Posterior vena cava (tissue), 2 donors: ENCODE data around the gene VPS33B. TPM values are rescaled to one million over a fixed set of nuclear protein-coding genes. Genes with fewer than 3 reads are reported as not detected.

ENCODE experiments used
- DNase-seq: peaks from one replicate; pipeline ENCODE4 v3.0.0-alpha.2; 2020; ENCODE audit warnings: low spot score
- intact Hi-C, 2 donors: fragments of 100-400 bp; cut with DNase I; formaldehyde crosslinking; loops; one replicate each; pipeline versions ENCODE4 v1.14.1 to v1.14.2; 2022 to 2023
- total RNA-seq, 2 donors: library from RNA; stranded (reverse); fragmentation: NEBNext Ultra II Directional; extraction: Animal tissue kit (Norgen Biotek cat#: 25700); gene quantifications; one replicate each; pipeline ENCODE4 v1.2.1, GENCODE V29; 2021
- donor health status: DM: yes; HTN: yes; CAD: no.
- donor health status: DM: yes; HTN: yes; CAD: no.

Gene VPS33B
- total RNA-seq, 2 donors from 2014 or later = 10.1 to 14.3 TPM

DNA sequence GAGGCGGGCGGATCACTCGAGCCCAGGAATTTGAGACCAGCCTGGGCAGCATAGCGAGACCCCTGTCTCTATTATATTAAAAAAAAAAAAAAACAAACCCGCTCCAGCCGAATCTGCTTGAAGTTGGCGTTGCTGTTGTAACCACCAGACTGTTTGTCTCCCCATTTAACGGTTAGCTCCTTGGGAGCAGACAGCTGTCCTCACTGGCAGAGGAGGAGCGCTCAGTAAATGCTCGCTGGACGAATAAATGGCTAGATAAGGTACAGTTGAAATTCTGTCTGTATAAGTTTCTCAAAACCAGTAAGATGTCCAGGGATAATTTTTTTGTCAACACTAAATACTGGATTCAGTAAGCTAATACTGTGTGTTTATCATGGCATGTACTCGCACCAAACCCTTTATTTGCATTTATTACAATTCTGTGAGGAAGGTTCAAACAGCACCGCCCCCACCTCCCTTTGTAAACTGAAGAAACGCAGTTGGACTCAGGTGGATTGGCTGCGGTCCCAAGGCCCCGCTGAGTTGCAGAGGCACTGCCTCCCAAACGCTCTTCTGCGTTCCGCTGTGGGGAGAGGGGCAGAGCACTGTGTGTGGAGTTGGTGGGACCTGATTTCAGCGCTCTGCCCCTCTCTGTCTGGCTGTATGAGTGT lies 66.6 kb downstream of the VPS33B start:
- DNase-seq = no peak
- intact Hi-C loops = loop anchor here in 1 of 2 donors (5.0 kb wide), 2 partner anchors 82 to 317 kb away; no protein-coding TSS in a partner anchor

DNA sequence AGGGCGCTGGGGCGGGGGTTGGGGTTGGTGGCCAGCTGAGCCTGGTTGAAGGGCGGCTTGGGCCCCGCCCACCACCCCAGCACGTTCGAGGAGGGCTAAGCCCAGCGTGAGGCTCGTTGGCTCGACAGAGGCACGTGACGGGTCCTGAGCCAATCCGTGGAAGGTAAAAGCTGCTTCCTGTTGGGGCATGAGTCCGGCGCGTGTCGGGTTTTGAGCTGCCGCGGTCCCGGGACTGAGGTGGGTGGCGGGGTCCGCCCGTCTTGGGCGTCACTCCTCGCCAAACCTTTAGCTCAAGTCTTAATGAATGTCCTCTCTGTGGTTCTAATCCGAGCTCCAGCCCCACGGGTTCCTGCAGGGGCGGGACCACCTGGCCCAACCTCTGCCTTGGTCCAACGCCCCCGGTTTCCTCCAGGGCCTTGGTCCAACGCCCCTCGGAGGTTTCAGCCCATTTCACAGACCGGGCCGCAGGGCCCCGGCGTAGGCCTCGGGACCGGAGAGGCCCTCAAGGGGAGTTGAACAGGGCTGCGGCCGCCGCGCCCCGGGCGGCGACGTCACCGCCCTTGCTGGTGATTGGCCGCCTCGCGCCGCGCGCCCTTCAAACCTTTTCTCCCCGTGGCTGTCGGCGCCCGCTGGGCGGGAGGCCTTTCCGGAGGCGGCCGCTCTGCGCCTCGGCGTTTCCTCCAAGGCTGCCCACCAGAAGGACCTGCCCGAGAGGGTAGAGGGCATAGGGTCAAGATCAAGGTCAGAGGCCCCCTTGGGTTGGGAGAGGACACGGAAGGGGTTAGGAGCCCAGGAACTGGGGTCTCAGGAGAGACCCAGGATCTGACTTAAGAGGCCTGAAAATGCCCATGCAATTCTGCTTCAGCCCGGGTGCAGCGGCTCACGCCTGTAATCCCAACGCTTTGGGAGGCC lies 67.4 kb downstream of the VPS33B start, which contains the start of gene RCCD1:
Gene RCCD1 (plus strand): TSS at position 173 of the 912 bp plus-strand sequence. CDS start 1,851 bp downstream, outside the sequence.
- intact Hi-C loops = loop anchor here in 1 of 2 donors (5.0 kb wide), 2 partner anchors 82 to 317 kb away; no protein-coding TSS in a partner anchor
- DNase-seq = peak; percentile 98

DNA sequence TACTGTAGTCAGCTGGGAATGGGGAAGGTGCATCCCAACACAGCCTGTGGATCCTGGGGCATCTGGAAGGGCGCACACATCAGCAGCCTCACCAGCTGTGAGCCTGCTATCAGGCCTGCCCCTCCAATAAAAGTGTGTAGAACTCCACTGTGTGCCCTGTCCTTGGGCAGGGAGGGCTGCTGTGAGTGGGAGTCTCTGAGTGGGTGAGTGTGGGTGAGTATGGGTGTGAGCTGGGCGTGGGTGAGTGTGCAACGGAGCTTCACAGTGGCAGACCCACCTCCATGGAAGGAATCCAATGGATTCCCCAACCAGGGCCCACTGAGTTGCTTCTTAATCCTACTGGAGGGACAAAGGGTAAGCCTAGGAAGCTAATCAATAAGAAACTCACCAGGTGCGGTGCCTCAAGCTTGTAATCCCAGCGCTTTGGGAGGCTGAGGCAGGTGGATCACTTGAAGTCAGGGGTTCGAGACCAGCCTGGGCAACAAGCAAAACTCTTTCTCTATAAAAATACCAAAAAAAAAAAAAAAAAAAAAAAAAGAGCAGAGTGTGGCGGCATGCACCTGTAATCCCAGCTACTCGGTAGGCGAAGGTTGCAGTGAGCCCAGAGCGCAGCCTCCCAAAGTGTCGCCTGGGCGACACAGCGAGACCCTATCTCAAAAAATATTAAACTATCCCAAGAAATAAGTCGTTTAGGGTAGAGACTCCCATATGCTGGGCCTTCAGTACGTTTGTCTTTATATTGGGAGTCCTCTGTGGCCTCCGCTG lies 68.3 kb downstream of the VPS33B start:
- intact Hi-C loops = no loop called here
- no peak for DNase-seq

DNA sequence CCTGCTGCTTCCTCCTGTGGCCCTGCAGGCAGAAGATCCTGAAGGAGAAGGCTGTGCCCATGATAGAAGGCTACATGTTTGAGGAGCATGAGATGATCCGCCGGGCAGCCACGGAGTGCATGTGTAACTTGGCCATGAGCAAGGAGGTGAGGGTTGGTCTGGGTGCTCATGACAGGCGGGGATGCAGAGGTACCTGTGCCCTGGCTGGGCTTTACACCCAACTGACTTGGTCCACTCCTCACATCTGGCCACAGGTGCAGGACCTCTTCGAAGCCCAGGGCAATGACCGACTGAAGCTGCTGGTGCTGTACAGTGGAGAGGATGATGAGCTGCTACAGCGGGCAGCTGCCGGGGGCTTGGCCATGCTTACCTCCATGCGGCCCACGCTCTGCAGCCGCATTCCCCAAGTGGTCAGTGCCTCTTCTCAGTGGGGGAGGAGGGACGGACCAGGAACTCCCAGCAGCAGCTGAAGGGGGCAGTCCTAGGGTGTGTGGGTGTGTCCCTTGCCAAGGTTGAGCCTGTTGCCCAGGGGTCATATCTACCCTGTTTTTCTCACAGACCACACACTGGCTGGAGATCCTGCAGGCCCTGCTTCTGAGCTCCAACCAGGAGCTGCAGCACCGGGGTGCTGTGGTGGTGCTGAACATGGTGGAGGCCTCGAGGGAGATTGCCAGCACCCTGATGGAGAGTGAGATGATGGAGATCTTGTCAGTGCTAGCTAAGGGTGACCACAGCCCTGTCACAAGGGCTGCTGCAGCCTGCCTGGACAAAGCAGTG lies 69.3 kb downstream of the VPS33B start:
- no peak for DNase-seq
- intact Hi-C loops = no loop called here

DNA sequence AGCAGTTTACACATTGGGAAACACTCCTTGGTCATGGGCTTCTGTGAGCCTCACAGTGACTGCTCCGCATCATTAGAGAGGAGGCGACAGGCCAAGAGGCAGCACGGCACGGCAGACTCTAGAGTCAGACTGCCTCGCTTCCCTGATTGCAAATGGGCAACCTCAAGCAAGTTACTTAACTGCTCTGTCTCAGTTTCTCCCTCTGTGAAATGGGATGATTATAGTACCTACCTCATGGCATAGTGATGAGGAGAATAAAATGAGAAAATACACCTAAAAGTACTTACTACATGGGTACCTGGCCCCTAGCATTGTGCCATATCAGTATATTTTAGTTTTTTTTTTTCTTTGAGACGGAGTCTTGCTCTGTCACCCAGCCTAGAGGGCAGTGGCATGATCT lies 71.7 kb downstream of the VPS33B start:
- intact Hi-C loops = no loop called here
- no peak for DNase-seq

DNA sequence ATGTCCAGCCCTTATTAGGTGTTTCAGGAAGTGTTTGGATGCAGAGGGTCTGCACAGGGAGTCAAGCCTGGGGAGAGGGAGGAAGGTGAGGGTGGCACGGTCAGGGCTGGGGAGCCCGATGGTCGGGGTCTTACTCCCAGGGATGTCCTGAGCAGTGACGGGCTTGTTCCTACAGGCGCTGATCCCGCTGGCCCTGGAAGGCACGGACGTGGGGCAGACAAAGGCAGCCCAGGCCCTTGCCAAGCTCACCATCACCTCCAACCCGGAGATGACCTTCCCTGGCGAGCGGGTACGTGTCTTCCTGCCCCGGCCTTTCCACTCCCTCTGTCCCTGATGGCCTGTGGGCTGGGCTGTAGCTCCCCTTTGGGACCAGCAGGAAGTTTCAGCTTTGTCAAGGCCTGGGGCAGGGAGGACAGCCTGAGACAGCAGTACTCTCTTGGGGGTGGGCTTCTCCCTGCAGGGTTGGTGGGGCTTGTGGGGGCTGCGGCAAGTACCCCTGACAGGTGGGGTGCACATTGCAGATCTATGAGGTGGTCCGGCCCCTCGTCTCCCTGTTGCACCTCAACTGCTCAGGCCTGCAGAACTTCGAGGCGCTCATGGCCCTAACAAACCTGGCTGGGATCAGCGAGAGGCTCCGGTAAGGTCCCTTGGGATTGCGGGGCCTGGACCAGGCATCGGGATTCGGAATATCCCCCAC lies 72.3 kb downstream of the VPS33B start:
- intact Hi-C loops = loop anchor here in 1 of 2 donors (10.0 kb wide), 1 partner anchor 65 kb away; the partner anchor contains the start of gene FES
- no peak for DNase-seq

Other genes starting within 250 kb of the VPS33B start
- 10 to 100 TPM; 38.0 to 52.0 TPM for gene FURIN, start 154.0 kb downstream of the VPS33B start, total RNA-seq
- gene FES, start 138.1 kb downstream of the VPS33B start, total RNA-seq = 10 to 100 TPM; 31.7 to 41.8 TPM
- gene MAN2A2, start 119.3 kb downstream of the VPS33B start, total RNA-seq = 10 to 100 TPM; 53.0 to 57.6 TPM
- 1 to 10 TPM; 5.9 to 8.6 TPM for gene HDDC3, start 90.0 kb downstream of the VPS33B start, total RNA-seq
- 10 to 100 TPM; 63.6 to 75.8 TPM for gene UNC45A, start 87.3 kb downstream of the VPS33B start, total RNA-seq
- 1 to 10 TPM; 5.1 to 7.4 TPM for gene RCCD1, start 67.7 kb downstream of the VPS33B start, total RNA-seq
- gene PRC1, start 28.1 kb downstream of the VPS33B start, total RNA-seq = 1 to 10 TPM; 6.2 to 7.9 TPM
- gene SV2B, start 77.7 kb upstream of the VPS33B start, total RNA-seq = 1 to 10 TPM; 2.9 to 3.4 TPM